Stomach smooth muscle (tissue), 2 donors: ENCODE data around the gene TPM1.

Experiments used
- H3K27ac ChIP-seq: one replicate; pipeline ENCODE4 v1.7.0; 2013; ENCODE audit warnings: mild to moderate bottlenecking, low read length, inconsistent platforms
- H3K27me3 ChIP-seq, 2 donors: one replicate each; pipeline ENCODE4 v1.7.0; 2013; ENCODE audit warnings: low read length in 2 of 2; ENCODE audit not compliant: insufficient read depth in 2 of 2, control insufficient read depth in 1 of 2
- H3K36me3 ChIP-seq, 2 donors: one replicate each; pipeline ENCODE4 v1.7.0; 2013; ENCODE audit warnings: low read length in 2 of 2; ENCODE audit not compliant: control insufficient read depth in 2 of 2, insufficient read depth in 2 of 2
- H3K4me1 ChIP-seq: one replicate; pipeline ENCODE4 v1.7.0; 2013; ENCODE audit warnings: low read length; ENCODE audit not compliant: control insufficient read depth, insufficient read depth
- H3K4me3 ChIP-seq, 2 donors: one replicate each; pipeline ENCODE4 v1.7.0; 2013; ENCODE audit warnings: low read length in 2 of 2
- H3K9ac ChIP-seq, 2 donors: one replicate each; pipeline ENCODE4 v1.7.0; 2013; ENCODE audit warnings: low read length in 2 of 2, mild to moderate bottlenecking in 1 of 2
- H3K9me3 ChIP-seq, 2 donors: one replicate each; pipeline ENCODE4 v1.7.0; 2013; ENCODE audit warnings: low read length in 2 of 2; ENCODE audit not compliant: control insufficient read depth in 2 of 2
- donor health status: healthy.
- donor health status: Pancreatic carcinoma.

The TPM1 gene

GRCh38 chr15:63041402-63041973, 1.1 kb upstream of the TPM1 start:
- H3K27me3 ChIP-seq, result no peaks in the 10 kb centered on the region

GRCh38 chr15:63042877-63043334, 359 bp downstream of the TPM1 start:
- Histone ChIP-seq H3K4me3 (peak overlapping the region; percentile 97 to 98), H3K4me1 (peaks cover 19% of the 10 kb centered on the region), H3K9me3 (peaks cover 0 to 7% of the 10 kb centered on the region in 2 donors), H3K27me3 (no peaks in the 10 kb centered on the region), H3K36me3 (peaks cover 16 to 26% of the 10 kb centered on the region in 2 donors), H3K9ac (peak overlapping the region; percentile 99), H3K27ac (peak overlapping the region; percentile 98)

More at GRCh38 chr15:63041402-63041973, 1.1 kb upstream of the TPM1 start:
- peaks cover 0 to 7% of the 10 kb centered on the region in 2 donors for H3K9me3 ChIP-seq
- peaks cover 10 to 15% of the 10 kb centered on the region in 2 donors for H3K36me3 ChIP-seq
- H3K9ac ChIP-seq, result peak overlapping the region; percentile 82 to 95
- H3K27ac ChIP-seq, result peak overlapping the region; percentile 98
- H3K4me1 ChIP-seq, result peaks cover 13% of the 10 kb centered on the region
- peak overlapping the region; percentile 74 to 98 for H3K4me3 ChIP-seq

DNA sequence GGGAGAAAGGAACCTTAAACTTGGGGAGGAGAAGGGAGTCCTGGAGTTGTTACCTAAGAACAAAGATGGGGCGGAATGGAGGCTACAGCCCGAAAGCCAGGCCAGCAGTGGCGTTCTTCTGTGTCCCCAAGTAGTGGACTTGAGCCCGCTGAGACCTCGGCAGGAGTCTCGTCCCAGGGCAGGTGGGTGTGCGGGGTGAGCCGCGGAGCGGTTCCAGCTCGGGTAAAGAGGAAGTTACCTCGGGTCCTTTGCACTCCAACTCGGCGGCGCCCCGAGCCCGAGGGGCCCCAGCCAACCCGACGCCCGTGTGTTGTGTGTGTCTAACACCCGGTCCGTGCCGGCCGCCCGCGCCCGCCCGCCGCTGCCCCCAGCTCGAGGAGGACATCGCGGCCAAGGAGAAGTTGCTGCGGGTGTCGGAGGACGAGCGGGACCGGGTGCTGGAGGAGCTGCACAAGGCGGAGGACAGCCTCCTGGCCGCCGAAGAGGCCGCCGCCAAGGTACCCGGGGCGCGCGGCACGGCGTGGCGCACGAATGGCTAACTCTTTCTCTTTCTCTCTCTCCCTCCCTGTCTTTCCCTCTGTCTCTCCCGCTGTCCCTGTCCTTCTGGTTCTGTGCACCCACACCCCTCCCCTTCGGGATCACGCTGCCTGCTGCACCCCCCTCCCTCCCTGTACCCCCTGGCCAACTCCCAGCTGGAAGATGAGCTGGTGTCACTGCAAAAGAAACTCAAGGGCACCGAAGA, 959 bp downstream of the TPM1 start:
- Histone ChIP-seq H3K27ac (peak overlapping the region; percentile 98), H3K9me3 (peaks cover 0 to 7% of the 10 kb centered on the region in 2 donors), H3K4me1 (peaks cover 19% of the 10 kb centered on the region), H3K36me3 (peaks cover 16 to 26% of the 10 kb centered on the region in 2 donors), H3K4me3 (peak overlapping the region; percentile 97 to 98), H3K9ac (peak overlapping the region; percentile 99), H3K27me3 (no peaks in the 10 kb centered on the region)

GRCh38 chr15:63044077-63044644, 1.6 kb downstream of the TPM1 start:
- H3K4me3 ChIP-seq, result peak overlapping the region; percentile 97 to 98
- H3K9ac ChIP-seq, result peak overlapping the region; percentile 99
- H3K27ac ChIP-seq, result peak overlapping the region; percentile 98
- peaks cover 26% of the 10 kb centered on the region for H3K4me1 ChIP-seq
- peaks cover 16 to 26% of the 10 kb centered on the region in 2 donors for H3K36me3 ChIP-seq
- H3K9me3 ChIP-seq, result peaks cover 0 to 7% of the 10 kb centered on the region in 2 donors
- no peaks in the 10 kb centered on the region for H3K27me3 ChIP-seq

GRCh38 chr15:63044645-63045464, 2.3 kb downstream of the TPM1 start:
- Histone ChIP-seq H3K9ac (peak overlapping the region; percentile 99), H3K36me3 (peaks cover 19 to 27% of the 10 kb centered on the region in 2 donors), H3K27me3 (no peaks in the 10 kb centered on the region), H3K9me3 (no peaks in the 10 kb centered on the region), H3K4me1 (peaks cover 29% of the 10 kb centered on the region), H3K27ac (peak overlapping the region; percentile 98), H3K4me3 (peak overlapping the region; percentile 97 to 98)

DNA sequence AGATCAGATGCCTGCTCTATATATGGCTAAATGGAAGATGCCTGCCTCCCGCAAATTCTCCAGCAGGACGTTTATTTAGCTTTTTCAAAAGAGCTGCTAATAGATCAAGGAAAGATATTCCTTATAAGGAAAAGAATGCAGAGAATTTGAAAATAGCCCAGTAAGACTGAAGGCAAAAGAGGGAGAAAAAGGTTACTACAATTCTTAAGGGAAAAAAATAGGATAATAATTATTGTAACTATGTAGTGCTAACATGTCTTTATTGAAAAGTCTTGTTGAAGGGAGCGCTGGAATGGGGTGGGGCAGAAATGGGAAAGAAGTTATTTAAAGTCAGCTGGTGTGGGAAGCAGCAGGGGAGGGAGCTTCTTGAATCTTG, 2.9 kb downstream of the TPM1 start:
- Histone ChIP-seq H3K9ac (peak overlapping the region; percentile 43 to 99), H3K36me3 (peaks cover 23 to 33% of the 10 kb centered on the region in 2 donors), H3K4me1 (peaks cover 35% of the 10 kb centered on the region), H3K9me3 (no peaks in the 10 kb centered on the region), H3K4me3 (peak overlapping the region; percentile 97 to 98), H3K27ac (peak overlapping the region; percentile 98), H3K27me3 (no peaks in the 10 kb centered on the region)

- H3K27me3 ChIP-seq, result no peaks in the 10 kb centered on the region
- peak overlapping the region; percentile 43 to 99 for H3K9ac ChIP-seq
Observed at GRCh38 chr15:63045879-63046278, 3.3 kb downstream of the TPM1 start.

GRCh38 chr15:63046917-63047760, 4.6 kb downstream of the TPM1 start:
- H3K36me3 ChIP-seq, result peaks cover 25 to 47% of the 10 kb centered on the region in 2 donors
- no peaks in the 10 kb centered on the region for H3K27me3 ChIP-seq
- peak overlapping the region; percentile 43 to 99 for H3K9ac ChIP-seq
- H3K4me3 ChIP-seq, result peak overlapping the region; percentile 97 to 98
- no peaks in the 10 kb centered on the region for H3K9me3 ChIP-seq
- peaks cover 39% of the 10 kb centered on the region for H3K4me1 ChIP-seq
- peak overlapping the region; percentile 98 for H3K27ac ChIP-seq

More at GRCh38 chr15:63045879-63046278, 3.3 kb downstream of the TPM1 start:
- H3K27ac ChIP-seq, result peak overlapping the region; percentile 98
- H3K9me3 ChIP-seq, result no peaks in the 10 kb centered on the region
- peaks cover 33% of the 10 kb centered on the region for H3K4me1 ChIP-seq
- H3K4me3 ChIP-seq, result peak overlapping the region; percentile 97 to 98
- peaks cover 23 to 36% of the 10 kb centered on the region in 2 donors for H3K36me3 ChIP-seq

- Histone ChIP-seq H3K4me3 (peak overlapping the region; percentile 97 to 98), H3K27me3 (no peaks in the 10 kb centered on the region), H3K27ac (peak overlapping the region; percentile 98), H3K9me3 (no peaks in the 10 kb centered on the region), H3K4me1 (peaks cover 44% of the 10 kb centered on the region), H3K36me3 (peaks cover 25 to 52% of the 10 kb centered on the region in 2 donors), H3K9ac (peak overlapping the region; percentile 43 to 99)
Observed at GRCh38 chr15:63047792-63048114, 5.2 kb downstream of the TPM1 start.
